Right atrium auricular region (tissue), 2 donors: ENCODE measurements around the gene FAM163A. TPM values are rescaled to one million over a fixed set of nuclear protein-coding genes. Genes with fewer than 3 reads are reported as not detected.

Source experiments
- DNase-seq: peaks from one replicate; pipeline ENCODE4 v3.0.0-alpha.2; 2019; ENCODE audit warnings: low spot score
- H3K27ac ChIP-seq, 2 donors: fragments of 200-600 bp; sonication (generic); 1 replicate in 1 of 2; 2 replicates in 1 of 2; pipeline ENCODE4 v1.5.1; 2016 to 2019
- H3K27me3 ChIP-seq, 2 donors: fragments of 200-600 bp; sonication (generic); one replicate each; pipeline versions ENCODE4 v1.5.1 to v1.6.0; 2017 to 2019
- H3K36me3 ChIP-seq: fragments of 200-600 bp; sonication (generic); one replicate; pipeline ENCODE4 v1.5.1; 2016
- H3K4me1 ChIP-seq, 2 donors: fragments of 200-600 bp; sonication (generic); one replicate each; pipeline versions ENCODE4 v1.5.1 to v1.6.0; 2017 to 2019
- H3K4me3 ChIP-seq, 2 donors: fragments of 200-600 bp; sonication (generic); 1 replicate in 1 of 2; 2 replicates in 1 of 2; pipeline ENCODE4 v1.5.1; 2017 to 2019; ENCODE audit warnings: mild to moderate bottlenecking in 1 of 2, moderate library complexity in 1 of 2
- H3K9me3 ChIP-seq, 2 donors: fragments of 200-600 bp; sonication (generic); one replicate each; pipeline ENCODE4 v1.5.1; 2019
- CTCF ChIP-seq, 2 donors: fragments of 200-600 bp; sonication (generic); IDR thresholded peaks; one replicate each; pipeline ENCODE4 v1.5.1; 2019; ENCODE audit warnings: antibody characterized with exemption in 2 of 2
- total RNA-seq, 2 donors: library from RNA; depleted of rRNA; stranded (reverse); fragments of >200 nt; gene quantifications; one replicate each; pipeline ENCODE4 v1.1.0, GENCODE V29; 2016

FAM163A gene
- total RNA-seq, 2 donors from 2014 or later: not detected

- Histone ChIP-seq H3K4me3 (no peak overlapping the region), H3K9me3 (no peaks in the 10 kb centered on the region), H3K36me3 (no peaks in the 10 kb centered on the region), H3K4me1 (no peaks in the 10 kb centered on the region), H3K27ac (no peak overlapping the region), H3K27me3 (no peaks in the 10 kb centered on the region)
- DNase-seq: no peak
- no peak for TF ChIP-seq CTCF (IDR thresholded peaks at IDR 0.05)
Observed at GRCh38 chr1:179774000-179774399, 30.9 kb downstream of the FAM163A start.

- peaks cover 0 to 4% of the 10 kb centered on the region in 2 donors for H3K4me1 ChIP-seq
- TF ChIP-seq CTCF (IDR thresholded peaks at IDR 0.05): no peak
- DNase-seq: no peak
Observed at GRCh38 chr1:179774566-179774965, 31.5 kb downstream of the FAM163A start.

GRCh38 chr1:179775009-179775408 is 31.9 kb downstream of the FAM163A start:
- no peak overlapping the region for H3K27ac ChIP-seq
- H3K4me1 ChIP-seq: peaks cover 0 to 8% of the 10 kb centered on the region in 2 donors
- H3K27me3 ChIP-seq: no peaks in the 10 kb centered on the region
- H3K9me3 ChIP-seq: no peaks in the 10 kb centered on the region
- DNase-seq: no peak
- H3K4me3 ChIP-seq: no peak overlapping the region
- no peaks in the 10 kb centered on the region for H3K36me3 ChIP-seq
- no peak for TF ChIP-seq CTCF (IDR thresholded peaks at IDR 0.05)

More at GRCh38 chr1:179774566-179774965, 31.5 kb downstream of the FAM163A start:
- H3K36me3 ChIP-seq: no peaks in the 10 kb centered on the region
- no peak overlapping the region for H3K27ac ChIP-seq
- no peaks in the 10 kb centered on the region for H3K9me3 ChIP-seq
- no peak overlapping the region for H3K4me3 ChIP-seq
- no peaks in the 10 kb centered on the region for H3K27me3 ChIP-seq

GRCh38 chr1:179776831-179777230 is 33.7 kb downstream of the FAM163A start:
- no peak for DNase-seq
- Histone ChIP-seq H3K9me3 (no peaks in the 10 kb centered on the region), H3K36me3 (no peaks in the 10 kb centered on the region), H3K27ac (no peak overlapping the region), H3K4me3 (no peak overlapping the region), H3K27me3 (no peaks in the 10 kb centered on the region), H3K4me1 (peaks cover 0 to 12% of the 10 kb centered on the region in 2 donors)
- TF ChIP-seq CTCF (IDR thresholded peaks at IDR 0.05): no peak

- Histone ChIP-seq H3K36me3 (no peaks in the 10 kb centered on the region), H3K27me3 (no peaks in the 10 kb centered on the region), H3K4me3 (no peak overlapping the region), H3K9me3 (no peaks in the 10 kb centered on the region), H3K4me1 (peaks cover 0 to 12% of the 10 kb centered on the region in 2 donors), H3K27ac (no peak overlapping the region)
- DNase-seq: no peak
- no peak for TF ChIP-seq CTCF (IDR thresholded peaks at IDR 0.05)
Observed at GRCh38 chr1:179777731-179778130, 34.6 kb downstream of the FAM163A start.

- Histone ChIP-seq H3K27ac (no peak overlapping the region), H3K36me3 (no peaks in the 10 kb centered on the region), H3K4me1 (peaks cover 0 to 12% of the 10 kb centered on the region in 2 donors), H3K9me3 (no peaks in the 10 kb centered on the region), H3K4me3 (no peak overlapping the region), H3K27me3 (no peaks in the 10 kb centered on the region)
- no peak for DNase-seq
- no peak for TF ChIP-seq CTCF (IDR thresholded peaks at IDR 0.05)
Observed at GRCh38 chr1:179779645-179780272, 36.7 kb downstream of the FAM163A start.
